ENCODE results near the gene PCYOX1L. TPM values are rescaled to one million over a fixed set of nuclear protein-coding genes. Genes with fewer than 3 reads are reported as not detected.

Gene PCYOX1L
- polyA plus RNA-seq, 4 donors, result 1.3 to 53.2 (median 4.5) TPM

GRCh38 chr5:149315753-149316152 is 42.1 kb upstream of the PCYOX1L start:
- Histone ChIP-seq H3K9me3 (ENCODE audit: control insufficient read depth in 2 of 2, insufficient read depth in 1 of 2, low read depth in 1 of 2, low read length in 1 of 2) (no peaks in the 10 kb centered on the region), H3K4me3 (ENCODE audit: low read depth in 1 of 3, low read length in 3 of 3) (no peak overlapping the region), H3K27me3 (ENCODE audit: control insufficient read depth in 3 of 3, insufficient read depth in 3 of 3, low read length in 3 of 3) (no peaks in the 10 kb centered on the region), H3K36me3 (ENCODE audit: control insufficient read depth in 3 of 3, insufficient read depth in 2 of 3, low read depth in 1 of 3, low read length in 3 of 3) (peaks cover 0 to 14% (median 0%) of the 10 kb centered on the region in 3 donors), H3K27ac (ENCODE audit: low read depth in 1 of 3, low read length in 2 of 3) (no peak overlapping the region), H3K4me1 (ENCODE audit: control insufficient read depth in 3 of 3, insufficient read depth in 2 of 3, low read depth in 1 of 3, low read length in 2 of 3) (peaks cover 0 to 21% (median 0%) of the 10 kb centered on the region in 3 donors)
- FAIRE-seq (no peak), DNase-seq (no peak)
- 88 to 94% (median 91%) methylated on average over 6 of the region's 6 CpGs for WGBS, 3 donors

- H3K36me3 ChIP-seq (ENCODE audit: control insufficient read depth in 3 of 3, insufficient read depth in 2 of 3, low read depth in 1 of 3, low read length in 3 of 3), result peaks cover 0 to 6% (median 0%) of the 10 kb centered on the region in 3 donors
- WGBS, 3 donors, result 74 to 84% (median 81%) methylated on average over 14 of the region's 14 CpGs
- no peak overlapping the region for H3K4me3 ChIP-seq (ENCODE audit: low read depth in 1 of 3, low read length in 3 of 3)
- H3K27ac ChIP-seq (ENCODE audit: low read depth in 1 of 3, low read length in 2 of 3), result no peak overlapping the region
- H3K4me1 ChIP-seq (ENCODE audit: control insufficient read depth in 3 of 3, insufficient read depth in 2 of 3, low read depth in 1 of 3, low read length in 2 of 3), result peaks cover 0 to 36% (median 2%) of the 10 kb centered on the region in 3 donors
- no peaks in the 10 kb centered on the region for H3K27me3 ChIP-seq (ENCODE audit: control insufficient read depth in 3 of 3, insufficient read depth in 3 of 3, low read length in 3 of 3)
- peak; percentile 55 to 67 for DNase-seq
- no peaks in the 10 kb centered on the region for H3K9me3 ChIP-seq (ENCODE audit: control insufficient read depth in 2 of 2, insufficient read depth in 1 of 2, low read depth in 1 of 2, low read length in 1 of 2)
- peak; percentile 19 for FAIRE-seq
These were observed 40.4 kb upstream of the PCYOX1L start for GRCh38 chr5:149317281-149318048.

GRCh38 chr5:149319174-149319573 is 38.7 kb upstream of the PCYOX1L start:
- 92 to 100% (median 96%) methylated on average over 3 of the region's 3 CpGs for WGBS, 3 donors
- Histone ChIP-seq H3K27me3 (ENCODE audit: control insufficient read depth in 3 of 3, insufficient read depth in 3 of 3, low read length in 3 of 3) (no peaks in the 10 kb centered on the region), H3K27ac (ENCODE audit: low read depth in 1 of 3, low read length in 2 of 3) (peak overlapping the region in 2 of 3 donors; percentile 21 to 96)

GRCh38 chr5:149320791-149321330 is 37.0 kb upstream of the PCYOX1L start:
- WGBS, 3 donors, result 4 to 32% (median 25%) methylated on average over 4 of the region's 4 CpGs
- peaks cover 2 to 69% (median 6%) of the 10 kb centered on the region in 3 donors for H3K4me1 ChIP-seq (ENCODE audit: control insufficient read depth in 3 of 3, insufficient read depth in 2 of 3, low read depth in 1 of 3, low read length in 2 of 3)
- no peaks in the 10 kb centered on the region for H3K9me3 ChIP-seq (ENCODE audit: control insufficient read depth in 2 of 2, insufficient read depth in 1 of 2, low read depth in 1 of 2, low read length in 1 of 2)
- peak overlapping the region; percentile 52 to 96 (median 74) for H3K27ac ChIP-seq (ENCODE audit: low read depth in 1 of 3, low read length in 2 of 3)
- no peaks in the 10 kb centered on the region for H3K27me3 ChIP-seq (ENCODE audit: control insufficient read depth in 3 of 3, insufficient read depth in 3 of 3, low read length in 3 of 3)
- H3K36me3 ChIP-seq (ENCODE audit: control insufficient read depth in 3 of 3, insufficient read depth in 2 of 3, low read depth in 1 of 3, low read length in 3 of 3), result peaks cover 0 to 4% (median 0%) of the 10 kb centered on the region in 3 donors
- DNase-seq (peak; percentile 97 to 98), FAIRE-seq (no peak)
- H3K4me3 ChIP-seq (ENCODE audit: low read depth in 1 of 3, low read length in 3 of 3), result no peak overlapping the region

More at GRCh38 chr5:149319174-149319573, 38.7 kb upstream of the PCYOX1L start:
- peaks cover 2 to 53% (median 6%) of the 10 kb centered on the region in 3 donors for H3K4me1 ChIP-seq (ENCODE audit: control insufficient read depth in 3 of 3, insufficient read depth in 2 of 3, low read depth in 1 of 3, low read length in 2 of 3)
- H3K36me3 ChIP-seq (ENCODE audit: control insufficient read depth in 3 of 3, insufficient read depth in 2 of 3, low read depth in 1 of 3, low read length in 3 of 3), result peaks cover 0 to 6% (median 0%) of the 10 kb centered on the region in 3 donors
- no peak overlapping the region for H3K4me3 ChIP-seq (ENCODE audit: low read depth in 1 of 3, low read length in 3 of 3)
- H3K9me3 ChIP-seq (ENCODE audit: control insufficient read depth in 2 of 2, insufficient read depth in 1 of 2, low read depth in 1 of 2, low read length in 1 of 2), result no peaks in the 10 kb centered on the region
- DNase-seq (no peak), FAIRE-seq (no peak)

GRCh38 chr5:149322518-149322917 is 35.3 kb upstream of the PCYOX1L start:
- 27 to 59% (median 37%) methylated on average over 12 of the region's 12 CpGs for WGBS, 3 donors
- DNase-seq (peak; percentile 96 to 97), FAIRE-seq (no peak)
- no peak overlapping the region for H3K4me3 ChIP-seq (ENCODE audit: low read depth in 1 of 3, low read length in 3 of 3)
- H3K27ac ChIP-seq (ENCODE audit: low read depth in 1 of 3, low read length in 2 of 3), result peak overlapping the region in 2 of 3 donors; percentile 22 to 96
- H3K36me3 ChIP-seq (ENCODE audit: control insufficient read depth in 3 of 3, insufficient read depth in 2 of 3, low read depth in 1 of 3, low read length in 3 of 3), result peaks cover 0 to 4% (median 0%) of the 10 kb centered on the region in 3 donors
- no peaks in the 10 kb centered on the region for H3K27me3 ChIP-seq (ENCODE audit: control insufficient read depth in 3 of 3, insufficient read depth in 3 of 3, low read length in 3 of 3)
- H3K4me1 ChIP-seq (ENCODE audit: control insufficient read depth in 3 of 3, insufficient read depth in 2 of 3, low read depth in 1 of 3, low read length in 2 of 3), result peaks cover 2 to 70% (median 6%) of the 10 kb centered on the region in 3 donors
- H3K9me3 ChIP-seq (ENCODE audit: control insufficient read depth in 2 of 2, insufficient read depth in 1 of 2, low read depth in 1 of 2, low read length in 1 of 2), result no peaks in the 10 kb centered on the region

GRCh38 chr5:149323210-149323609 is 34.6 kb upstream of the PCYOX1L start:
- Histone ChIP-seq H3K4me3 (ENCODE audit: low read depth in 1 of 3, low read length in 3 of 3) (no peak overlapping the region), H3K27me3 (ENCODE audit: control insufficient read depth in 3 of 3, insufficient read depth in 3 of 3, low read length in 3 of 3) (no peaks in the 10 kb centered on the region), H3K27ac (ENCODE audit: low read depth in 1 of 3, low read length in 2 of 3) (peak overlapping the region in 1 of 3 donors; percentile 96), H3K4me1 (ENCODE audit: control insufficient read depth in 3 of 3, insufficient read depth in 2 of 3, low read depth in 1 of 3, low read length in 2 of 3) (peaks cover 2 to 68% (median 6%) of the 10 kb centered on the region in 3 donors), H3K36me3 (ENCODE audit: control insufficient read depth in 3 of 3, insufficient read depth in 2 of 3, low read depth in 1 of 3, low read length in 3 of 3) (peaks cover 0 to 4% (median 0%) of the 10 kb centered on the region in 3 donors), H3K9me3 (ENCODE audit: control insufficient read depth in 2 of 2, insufficient read depth in 1 of 2, low read depth in 1 of 2, low read length in 1 of 2) (no peaks in the 10 kb centered on the region)
- FAIRE-seq (no peak), DNase-seq (peak; percentile 30 to 68)

GRCh38 chr5:149323621-149324205 is 34.1 kb upstream of the PCYOX1L start:
- Histone ChIP-seq H3K36me3 (ENCODE audit: control insufficient read depth in 3 of 3, insufficient read depth in 2 of 3, low read depth in 1 of 3, low read length in 3 of 3) (peaks cover 0 to 4% (median 0%) of the 10 kb centered on the region in 3 donors), H3K27ac (ENCODE audit: low read depth in 1 of 3, low read length in 2 of 3) (peak overlapping the region in 1 of 3 donors; percentile 96)

GRCh38 chr5:149324641-149325040 is 33.2 kb upstream of the PCYOX1L start:
- H3K27me3 ChIP-seq (ENCODE audit: control insufficient read depth in 3 of 3, insufficient read depth in 3 of 3, low read length in 3 of 3), result no peaks in the 10 kb centered on the region
- H3K4me3 ChIP-seq (ENCODE audit: low read depth in 1 of 3, low read length in 3 of 3), result no peak overlapping the region
- peaks cover 2 to 62% (median 6%) of the 10 kb centered on the region in 3 donors for H3K4me1 ChIP-seq (ENCODE audit: control insufficient read depth in 3 of 3, insufficient read depth in 2 of 3, low read depth in 1 of 3, low read length in 2 of 3)
- FAIRE-seq (no peak), DNase-seq (peak in 1 of 2 donors; percentile 51)
- H3K36me3 ChIP-seq (ENCODE audit: control insufficient read depth in 3 of 3, insufficient read depth in 2 of 3, low read depth in 1 of 3, low read length in 3 of 3), result peaks cover 0 to 8% (median 0%) of the 10 kb centered on the region in 3 donors
- H3K9me3 ChIP-seq (ENCODE audit: control insufficient read depth in 2 of 2, insufficient read depth in 1 of 2, low read depth in 1 of 2, low read length in 1 of 2), result no peaks in the 10 kb centered on the region
- peak overlapping the region in 1 of 3 donors; percentile 96 for H3K27ac ChIP-seq (ENCODE audit: low read depth in 1 of 3, low read length in 2 of 3)
- 90 to 97% (median 92%) methylated on average over 2 of the region's 2 CpGs for WGBS, 3 donors

More at GRCh38 chr5:149323621-149324205, 34.1 kb upstream of the PCYOX1L start:
- Histone ChIP-seq H3K4me1 (ENCODE audit: control insufficient read depth in 3 of 3, insufficient read depth in 2 of 3, low read depth in 1 of 3, low read length in 2 of 3) (peaks cover 2 to 68% (median 6%) of the 10 kb centered on the region in 3 donors), H3K27me3 (ENCODE audit: control insufficient read depth in 3 of 3, insufficient read depth in 3 of 3, low read length in 3 of 3) (no peaks in the 10 kb centered on the region), H3K4me3 (ENCODE audit: low read depth in 1 of 3, low read length in 3 of 3) (no peak overlapping the region), H3K9me3 (ENCODE audit: control insufficient read depth in 2 of 2, insufficient read depth in 1 of 2, low read depth in 1 of 2, low read length in 1 of 2) (no peaks in the 10 kb centered on the region)
- FAIRE-seq (no peak), DNase-seq (peak in 1 of 2 donors; percentile 60)
- 86 to 94% (median 93%) methylated on average over 2 of the region's 2 CpGs for WGBS, 3 donors

Data from small intestine (tissue), 7 donors.